ENCODE results near the gene OR51T1.

OR51T1 gene

GRCh38 chr11:4926608-4927007, 44.9 kb downstream of the OR51T1 start:
- DNase-seq (ENCODE audit: low read depth in 3 of 3, low spot score in 1 of 3), result no peak
